ENCODE data around the gene THSD7B.

- TF ChIP-seq POLR2A (IDR thresholded peaks at IDR 0.05) = no peak
- no peak for TF ChIP-seq CTCF (IDR thresholded peaks at IDR 0.05)
- no peak for TF ChIP-seq POLR2AphosphoS5 (IDR thresholded peaks at IDR 0.05)
Observed at GRCh38 chr2:137449454-137449853, 684.1 kb downstream of the THSD7B start.
